Stimulated activated CD8-positive, alpha-beta memory T cell treated with anti-CD3 and anti-CD28 coated beads, Interleukin-2, amount 100 ng/mL, for 1 hour (primary cell): ENCODE measurements around the gene KCNH2.
A peak's percentile ranks its signal among the peaks of the same experiment; 100 is the strongest.
"Not testable (repeated sequence)": the region's sequence is repeated elsewhere in the genome, so short reads cannot be mapped to it uniquely, and the experiment has no call there.

Experiments
- DNase-seq, 2 donors: peaks; one replicate each; pipeline ENCODE4 v3.0.0-alpha.2; 2020; ENCODE audit warnings: low read depth in 2 of 2

KCNH2 gene, protein sequence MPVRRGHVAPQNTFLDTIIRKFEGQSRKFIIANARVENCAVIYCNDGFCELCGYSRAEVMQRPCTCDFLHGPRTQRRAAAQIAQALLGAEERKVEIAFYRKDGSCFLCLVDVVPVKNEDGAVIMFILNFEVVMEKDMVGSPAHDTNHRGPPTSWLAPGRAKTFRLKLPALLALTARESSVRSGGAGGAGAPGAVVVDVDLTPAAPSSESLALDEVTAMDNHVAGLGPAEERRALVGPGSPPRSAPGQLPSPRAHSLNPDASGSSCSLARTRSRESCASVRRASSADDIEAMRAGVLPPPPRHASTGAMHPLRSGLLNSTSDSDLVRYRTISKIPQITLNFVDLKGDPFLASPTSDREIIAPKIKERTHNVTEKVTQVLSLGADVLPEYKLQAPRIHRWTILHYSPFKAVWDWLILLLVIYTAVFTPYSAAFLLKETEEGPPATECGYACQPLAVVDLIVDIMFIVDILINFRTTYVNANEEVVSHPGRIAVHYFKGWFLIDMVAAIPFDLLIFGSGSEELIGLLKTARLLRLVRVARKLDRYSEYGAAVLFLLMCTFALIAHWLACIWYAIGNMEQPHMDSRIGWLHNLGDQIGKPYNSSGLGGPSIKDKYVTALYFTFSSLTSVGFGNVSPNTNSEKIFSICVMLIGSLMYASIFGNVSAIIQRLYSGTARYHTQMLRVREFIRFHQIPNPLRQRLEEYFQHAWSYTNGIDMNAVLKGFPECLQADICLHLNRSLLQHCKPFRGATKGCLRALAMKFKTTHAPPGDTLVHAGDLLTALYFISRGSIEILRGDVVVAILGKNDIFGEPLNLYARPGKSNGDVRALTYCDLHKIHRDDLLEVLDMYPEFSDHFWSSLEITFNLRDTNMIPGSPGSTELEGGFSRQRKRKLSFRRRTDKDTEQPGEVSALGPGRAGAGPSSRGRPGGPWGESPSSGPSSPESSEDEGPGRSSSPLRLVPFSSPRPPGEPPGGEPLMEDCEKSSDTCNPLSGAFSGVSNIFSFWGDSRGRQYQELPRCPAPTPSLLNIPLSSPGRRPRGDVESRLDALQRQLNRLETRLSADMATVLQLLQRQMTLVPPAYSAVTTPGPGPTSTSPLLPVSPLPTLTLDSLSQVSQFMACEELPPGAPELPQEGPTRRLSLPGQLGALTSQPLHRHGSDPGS

DNA sequence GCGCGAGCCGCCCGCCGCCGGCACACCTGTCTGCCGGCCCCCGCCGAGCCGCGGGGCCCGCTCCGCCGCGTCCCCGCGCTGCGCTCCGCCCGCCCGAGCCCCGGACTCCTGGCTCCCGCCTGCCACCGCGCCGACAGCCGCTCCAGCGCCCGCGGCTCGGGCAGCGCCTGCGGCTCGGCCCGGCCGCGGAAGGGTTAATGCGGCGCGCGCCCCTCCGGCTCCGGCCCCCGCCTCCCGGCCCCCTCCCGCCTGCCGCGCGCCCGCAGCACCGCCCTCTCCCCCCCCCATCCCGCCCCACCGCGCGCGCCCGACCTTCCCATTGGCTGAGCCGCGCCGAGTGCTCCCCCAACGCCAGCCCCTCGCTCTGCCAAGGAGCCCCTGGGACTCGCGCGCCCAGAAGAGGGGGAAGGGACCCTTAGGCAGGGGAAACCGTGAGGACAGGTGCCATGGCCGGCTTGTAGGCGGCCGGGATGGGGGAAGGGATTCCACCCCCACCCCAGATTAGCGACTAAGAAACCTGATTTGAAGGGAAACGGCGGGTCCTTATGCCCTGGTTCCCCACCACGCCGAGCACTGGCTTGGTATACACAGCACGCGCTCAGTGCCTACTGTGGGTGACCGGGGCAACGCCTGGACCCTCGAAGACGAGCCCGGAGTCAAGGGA is at the start of gene KCNH2:
Gene KCNH2 (minus strand): TSS at position 196 of the 664 bp plus-strand sequence. CDS start 408 bp downstream, outside the sequence.
- DNase-seq = no peak

DNA sequence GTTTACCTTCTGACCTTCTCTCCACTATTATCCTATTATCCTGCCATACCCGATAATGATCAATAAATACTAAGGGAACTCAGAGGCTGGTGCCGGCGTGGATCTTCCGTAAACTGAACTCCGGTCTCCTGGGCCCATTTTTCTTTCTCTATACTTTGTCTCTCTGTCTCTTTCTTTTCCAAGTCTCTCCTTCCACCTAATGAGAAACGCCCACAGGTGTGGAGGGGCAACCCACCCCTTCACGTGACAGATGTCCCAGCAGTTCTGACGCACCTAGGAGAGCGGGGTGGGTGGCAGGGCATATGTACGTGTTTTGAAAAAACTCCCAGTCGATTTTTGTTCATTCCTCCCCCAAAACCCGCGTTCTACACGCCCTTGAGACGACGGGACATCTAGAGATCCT is 49.6 kb upstream of the KCNH2 start:
- not testable (repeated sequence) for DNase-seq

DNA sequence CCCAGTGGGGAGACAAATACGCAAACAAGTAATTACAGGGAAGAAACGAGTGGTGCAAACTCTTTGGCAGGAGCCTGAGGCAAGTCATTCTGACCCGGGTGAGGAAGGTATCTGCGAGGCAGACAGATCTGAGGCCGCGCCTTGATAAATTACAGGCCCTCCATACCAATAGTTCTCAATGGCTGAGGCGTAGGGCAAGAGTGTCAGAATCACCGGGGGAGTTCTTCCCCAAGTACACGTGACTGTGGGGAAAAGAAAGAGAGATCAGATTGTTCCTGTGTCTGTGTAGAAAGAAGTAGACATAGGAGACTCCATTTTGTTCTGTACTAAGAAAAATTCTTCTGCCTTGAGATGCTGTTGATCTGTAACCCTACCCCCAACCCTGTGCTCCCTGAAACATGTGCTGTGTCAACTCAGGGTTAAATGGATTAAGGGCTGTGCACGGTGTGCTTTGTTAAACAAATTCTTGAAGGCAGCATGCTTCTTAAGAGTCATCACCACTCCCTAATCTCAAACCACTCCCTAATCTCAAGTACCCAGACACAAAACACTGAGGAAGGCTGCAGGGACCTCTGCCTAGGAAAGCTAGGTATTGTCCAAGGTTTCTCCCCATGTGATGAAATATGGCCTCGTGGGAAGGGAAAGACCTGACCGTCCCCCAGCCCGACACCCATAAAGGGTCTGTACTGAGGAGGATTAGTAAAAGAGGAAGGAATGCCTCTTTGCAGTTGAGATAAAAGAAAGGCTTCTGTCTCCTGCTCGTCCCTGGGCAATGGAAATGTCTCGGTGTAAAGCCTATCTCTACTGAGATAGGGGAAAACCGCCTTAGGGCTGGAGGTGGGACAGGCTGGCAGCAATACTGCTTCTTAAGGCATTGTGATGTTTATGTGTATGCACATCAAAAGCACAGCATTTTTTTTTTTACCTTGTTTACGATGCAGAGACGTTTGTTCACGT is 48.9 kb upstream of the KCNH2 start:
- not testable (repeated sequence) for DNase-seq

DNA sequence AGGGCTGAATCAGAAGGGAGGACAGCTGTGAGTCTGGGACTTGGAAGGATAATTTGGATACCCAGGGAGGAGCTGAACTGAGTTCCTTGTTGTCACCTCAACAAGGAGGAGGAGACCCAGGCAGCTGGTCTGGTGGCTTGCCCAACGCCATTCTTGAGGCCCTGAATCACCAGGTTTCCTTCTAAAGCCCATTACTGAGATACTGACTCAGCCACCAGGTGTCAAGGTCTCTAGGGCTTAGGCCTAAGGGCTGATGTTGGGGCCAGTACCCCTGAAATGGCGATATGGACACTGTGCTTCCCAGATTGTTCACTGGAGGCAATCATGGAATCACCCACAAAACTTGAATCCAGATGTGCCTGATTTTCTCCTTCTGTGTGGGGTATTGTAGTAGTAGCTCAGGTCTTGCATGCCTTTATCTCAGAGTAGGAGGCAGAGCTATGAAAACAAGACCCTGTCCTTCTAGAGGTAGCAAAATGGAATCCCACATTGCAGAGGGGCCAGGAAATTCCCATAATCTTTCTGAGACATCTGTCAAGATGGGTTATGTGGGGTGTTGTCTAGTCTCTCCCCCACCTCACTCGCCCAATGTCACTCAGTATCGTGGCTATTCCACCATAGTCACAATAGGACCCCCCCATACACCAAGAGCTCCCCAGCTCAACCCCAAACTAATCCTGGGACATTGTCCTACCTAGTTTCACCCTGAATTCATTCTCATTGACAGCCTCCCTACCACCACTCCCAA is 48.0 kb upstream of the KCNH2 start:
- DNase-seq = no peak

DNA sequence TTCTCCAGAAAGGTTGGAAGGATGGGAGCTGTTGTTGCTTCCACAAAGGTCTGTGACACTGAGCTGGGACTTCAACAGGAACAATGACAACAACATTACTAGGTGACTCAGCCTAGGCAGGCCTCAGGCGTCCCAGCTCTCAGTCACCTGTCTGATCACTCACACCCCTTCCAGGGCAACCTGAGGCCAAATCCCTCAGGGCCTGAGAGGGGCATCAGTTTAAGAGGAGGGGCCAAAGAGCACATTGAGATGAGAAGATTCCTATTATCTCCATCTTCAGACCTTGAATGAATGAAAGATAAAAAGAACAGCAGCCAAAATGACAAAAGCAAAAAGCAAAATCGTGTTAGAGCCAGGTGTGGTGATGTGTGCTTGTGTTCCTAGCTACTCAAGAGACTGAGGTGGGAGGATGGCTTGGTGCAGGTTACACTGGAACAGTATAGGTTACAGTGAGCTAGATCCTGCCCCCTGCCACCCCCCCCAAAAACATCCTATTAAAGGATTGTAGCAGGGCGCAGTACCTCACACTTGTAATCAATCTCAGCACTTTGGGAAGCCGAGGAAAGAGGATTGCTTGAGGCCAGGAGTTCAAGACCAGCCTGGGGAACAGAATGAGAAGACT is 46.4 kb upstream of the KCNH2 start, which contains the start of gene ATG9B:
Gene ATG9B (minus strand): TSS at position 60 of the 622 bp plus-strand sequence. CDS start 71 bp downstream, outside the sequence.
- no peak for DNase-seq

DNA sequence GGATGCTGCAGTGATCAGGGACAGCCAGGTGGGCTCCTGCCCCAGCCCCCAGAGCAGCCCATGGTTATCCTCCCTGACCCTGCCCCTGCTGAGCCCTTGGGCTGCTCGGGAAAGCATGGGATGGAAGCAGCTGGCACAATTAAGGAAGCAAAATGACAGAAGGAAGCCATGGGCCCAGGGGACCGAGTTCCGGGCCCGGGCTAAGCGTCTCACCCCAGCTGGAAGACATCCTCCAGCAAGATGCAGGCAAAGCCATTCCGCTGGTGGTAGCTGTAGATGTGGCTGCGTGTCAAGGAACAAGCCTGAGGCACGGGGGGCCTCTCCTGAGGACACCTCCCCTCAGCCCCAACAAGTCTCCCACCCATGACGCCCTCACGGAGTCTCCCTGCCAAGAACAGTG is 45.1 kb upstream of the KCNH2 start:
- DNase-seq = no peak

DNA sequence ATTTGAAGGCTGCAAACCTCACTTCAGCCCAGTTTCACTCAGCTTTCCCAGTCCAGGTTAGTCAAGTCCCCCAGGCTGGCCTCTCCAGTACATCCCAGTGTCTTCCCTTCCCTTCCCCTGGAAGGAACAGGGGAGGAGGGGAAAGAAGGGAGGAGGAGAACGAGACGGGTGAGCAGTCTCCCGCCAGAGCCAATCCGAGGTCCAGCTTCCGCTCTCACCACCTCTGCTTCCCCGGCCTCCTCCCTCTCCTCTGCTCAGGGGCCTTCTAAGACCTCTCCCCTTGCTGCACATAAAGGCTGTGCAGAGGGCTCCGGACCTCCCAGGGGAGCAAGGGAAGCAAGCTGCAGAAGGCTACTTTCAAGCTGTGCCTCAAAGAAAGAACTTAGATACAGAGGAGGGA is 42.1 kb upstream of the KCNH2 start:
- no peak for DNase-seq

DNA sequence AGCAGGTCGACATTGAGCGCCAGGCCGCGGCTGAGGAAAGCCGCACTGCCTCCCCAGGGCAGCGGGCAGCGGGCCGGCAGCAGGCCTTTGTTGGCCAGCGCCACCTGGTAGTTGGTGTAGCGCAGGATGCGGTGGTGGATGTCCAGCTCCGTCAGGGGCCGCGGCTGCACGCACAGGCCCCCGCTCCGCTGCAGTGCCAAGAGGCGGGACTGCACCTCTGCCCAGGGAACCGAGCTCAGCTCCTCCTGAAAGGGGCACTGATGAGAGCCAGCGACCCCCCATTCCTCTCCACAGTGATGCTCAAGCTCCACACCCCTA is 41.0 kb upstream of the KCNH2 start:
- no peak for DNase-seq

DNA sequence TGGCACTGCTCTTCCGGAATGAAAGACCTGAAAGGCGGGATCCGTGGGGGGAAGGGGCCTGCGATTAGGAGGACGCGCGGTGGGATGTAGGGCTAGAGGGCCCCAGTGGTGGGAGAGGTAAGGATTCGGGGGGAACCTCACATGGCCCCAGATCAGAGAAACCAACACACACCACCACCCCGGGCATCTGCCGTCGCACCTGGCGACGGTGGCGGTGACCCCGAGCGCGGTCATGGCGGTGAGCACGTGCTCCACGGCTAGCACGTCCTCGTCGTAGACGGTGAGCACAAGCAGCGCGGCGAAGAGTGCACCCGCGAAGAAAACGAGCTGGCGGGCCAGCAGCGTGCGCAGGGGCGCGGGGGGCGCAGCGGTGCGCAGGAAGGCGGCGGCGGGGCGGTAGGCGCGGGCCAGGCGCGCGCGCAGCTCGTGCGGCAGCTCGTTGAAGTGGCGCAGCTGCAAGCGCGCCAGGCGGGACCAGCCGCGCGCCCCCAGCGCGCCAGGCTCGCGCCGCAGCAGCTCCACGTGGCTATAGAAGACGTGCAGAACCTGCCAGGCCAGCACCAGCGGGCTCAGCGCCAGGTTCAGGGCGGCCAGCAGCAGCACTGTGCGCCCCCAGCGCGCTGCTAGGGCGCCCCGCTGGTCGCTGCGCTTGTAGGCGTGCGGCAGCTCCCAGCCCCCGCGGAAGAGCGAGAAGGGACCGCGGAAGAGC is 40.5 kb upstream of the KCNH2 start:
- no peak for DNase-seq

DNA sequence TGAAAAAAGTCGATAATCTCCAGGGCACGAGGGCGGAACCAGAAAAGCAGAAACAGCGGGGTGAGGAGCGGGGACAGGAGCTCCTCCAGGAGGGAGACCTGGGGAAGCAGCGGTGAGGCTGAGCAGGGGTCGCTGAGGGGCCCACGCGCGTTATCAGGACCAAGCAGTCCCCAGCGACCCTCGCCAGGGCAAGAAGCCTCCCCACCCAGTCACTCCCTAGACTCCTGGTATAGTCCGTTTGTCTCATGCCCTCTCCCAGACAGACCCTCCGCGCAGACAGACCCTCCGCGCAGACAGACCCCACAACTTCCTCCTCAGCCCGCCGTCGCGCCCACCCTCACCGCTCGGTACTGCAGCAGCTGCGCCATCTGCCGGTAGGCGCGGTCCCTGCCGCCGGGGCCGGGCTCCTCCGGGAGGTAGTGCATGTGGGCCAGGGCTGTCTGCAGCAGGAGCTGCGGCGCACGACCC is 39.9 kb upstream of the KCNH2 start:
- peak; percentile 57 to 67 for DNase-seq

DNA sequence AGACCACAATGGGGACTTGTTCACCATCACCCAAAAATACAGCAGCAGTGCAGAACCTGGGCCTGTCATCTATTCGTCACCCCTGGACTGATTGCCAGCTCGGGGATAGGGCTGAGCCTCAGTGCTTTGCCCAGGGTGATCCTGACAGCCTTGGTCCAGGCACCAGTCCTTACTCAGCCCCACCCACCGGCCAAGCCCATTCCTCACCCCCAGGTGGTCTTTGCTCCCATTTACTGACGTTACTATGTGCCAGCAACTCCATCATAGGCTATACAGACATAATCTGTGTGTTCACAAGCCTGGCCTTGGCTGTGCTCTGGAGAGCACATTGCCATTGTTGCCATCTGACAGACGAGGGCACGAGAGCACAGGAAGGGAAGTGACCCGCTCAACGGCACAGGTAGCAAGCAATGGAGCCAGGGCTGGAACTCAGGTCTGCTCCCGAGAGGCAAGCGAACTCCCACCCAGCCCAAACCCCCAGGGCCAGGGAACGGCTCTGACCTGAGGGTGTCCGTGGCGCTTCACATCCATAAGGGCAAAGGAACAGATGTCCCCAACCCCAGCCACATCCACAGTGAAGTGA is 39.3 kb upstream of the KCNH2 start:
- DNase-seq = no peak

DNA sequence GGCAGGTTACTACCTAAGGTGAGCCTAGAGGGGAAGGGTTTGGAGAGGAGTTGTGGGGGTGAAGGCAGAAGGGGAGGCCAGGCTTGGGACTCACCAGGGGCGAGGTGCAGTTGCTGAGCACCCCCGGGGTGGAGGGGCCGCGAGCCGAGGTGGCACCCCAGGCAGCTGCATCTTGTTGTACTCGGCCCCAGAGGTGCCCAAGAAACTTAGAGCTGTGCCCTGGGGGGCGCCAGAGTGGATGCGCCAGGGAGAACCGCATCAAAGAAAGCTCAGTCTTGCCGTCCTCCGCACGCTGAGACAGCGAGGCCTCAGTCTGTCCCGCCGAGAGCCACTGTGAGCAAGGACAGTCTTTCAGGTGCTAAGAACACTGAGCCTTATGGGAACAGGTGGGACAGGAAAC is 38.8 kb upstream of the KCNH2 start:
- no peak for DNase-seq

DNA sequence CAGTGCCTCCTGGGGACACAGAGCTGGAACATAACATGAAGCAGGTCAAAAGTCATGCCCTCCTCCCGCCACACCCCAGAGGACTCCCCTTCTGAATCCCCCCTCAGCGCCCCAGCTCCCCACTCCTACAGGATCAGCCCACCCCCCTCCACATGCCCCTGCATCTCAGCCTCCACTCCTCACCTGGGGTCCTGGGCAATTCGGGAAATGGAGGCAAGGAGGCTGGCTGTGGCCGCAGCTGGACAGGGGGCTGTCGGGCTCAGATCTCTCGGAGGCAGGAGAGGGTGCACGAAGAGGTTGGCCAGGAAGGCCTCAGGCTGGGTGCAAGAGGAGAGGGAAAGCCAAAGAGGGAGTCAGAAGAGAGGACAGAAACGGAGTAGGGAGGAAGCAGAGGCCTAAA is 38.4 kb upstream of the KCNH2 start:
- no peak for DNase-seq

DNA sequence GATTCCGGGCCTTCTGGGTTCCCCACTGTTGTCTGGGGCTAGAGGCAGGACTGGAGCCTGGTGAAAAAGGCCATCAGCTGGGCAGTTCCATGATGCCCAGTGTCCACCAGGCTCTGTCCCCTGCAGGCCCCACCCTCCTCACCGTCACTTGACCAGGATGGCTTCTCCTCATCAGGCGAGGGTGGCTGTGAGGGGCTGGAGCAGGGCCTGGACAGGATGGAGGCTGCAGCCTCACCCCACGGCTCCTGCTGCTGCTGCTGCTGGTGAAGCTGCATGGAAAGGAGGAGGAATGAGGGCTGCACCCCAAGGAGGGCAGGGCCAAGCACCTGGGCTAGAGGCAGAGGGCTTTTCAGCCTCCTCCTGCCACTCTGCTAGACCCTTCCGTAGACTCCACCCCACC is 37.8 kb upstream of the KCNH2 start:
- no peak for DNase-seq

DNA sequence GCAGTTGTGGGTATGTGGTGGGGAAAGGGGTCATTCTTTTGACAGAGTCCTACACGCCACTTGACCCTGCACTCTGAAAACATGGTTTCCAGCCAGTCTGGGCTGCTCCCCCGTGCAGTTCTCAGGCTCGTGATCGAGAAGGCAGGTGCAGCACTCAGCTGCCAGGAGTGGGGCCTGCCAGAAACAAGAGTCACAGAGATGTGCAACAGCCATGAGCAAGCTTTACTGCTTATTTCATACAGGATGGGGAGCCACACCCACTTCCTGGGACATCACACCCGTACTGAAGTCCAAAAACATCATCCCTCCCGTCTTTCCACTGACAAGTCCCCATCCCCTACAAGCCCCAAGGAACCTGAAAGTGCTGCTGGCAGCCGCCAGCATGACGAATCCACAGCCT is 36.8 kb upstream of the KCNH2 start:
- no peak for DNase-seq

DNA sequence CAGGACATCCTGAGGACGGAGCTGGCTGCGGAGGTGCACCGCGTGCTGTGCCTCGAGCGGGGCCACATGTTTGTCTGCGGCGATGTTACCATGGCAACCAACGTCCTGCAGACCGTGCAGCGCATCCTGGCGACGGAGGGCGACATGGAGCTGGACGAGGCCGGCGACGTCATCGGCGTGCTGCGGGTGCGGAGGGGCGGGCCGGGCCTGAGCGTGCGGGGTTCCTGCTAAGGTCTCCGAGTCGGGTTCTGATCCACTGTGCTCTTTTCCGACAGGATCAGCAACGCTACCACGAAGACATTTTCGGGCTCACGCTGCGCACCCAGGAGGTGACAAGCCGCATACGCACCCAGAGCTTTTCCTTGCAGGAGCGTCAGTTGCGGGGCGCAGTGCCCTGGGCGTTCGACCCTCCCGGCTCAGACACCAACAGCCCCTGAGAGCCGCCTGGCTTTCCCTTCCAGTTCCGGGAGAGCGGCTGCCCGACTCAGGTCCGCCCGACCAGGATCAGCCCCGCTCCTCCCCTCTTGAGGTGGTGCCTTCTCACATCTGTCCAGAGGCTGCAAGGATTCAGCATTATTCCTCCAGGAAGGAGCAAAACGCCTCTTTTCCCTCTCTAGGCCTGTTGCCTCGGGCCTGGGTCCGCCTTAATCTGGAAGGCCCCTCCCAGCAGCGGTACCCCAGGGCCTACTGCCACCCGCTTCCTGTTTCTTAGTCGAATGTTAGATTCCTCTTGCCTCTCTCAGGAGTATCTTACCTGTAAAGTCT is 35.8 kb upstream of the KCNH2 start:
- DNase-seq = peak; percentile 59 to 78

DNA sequence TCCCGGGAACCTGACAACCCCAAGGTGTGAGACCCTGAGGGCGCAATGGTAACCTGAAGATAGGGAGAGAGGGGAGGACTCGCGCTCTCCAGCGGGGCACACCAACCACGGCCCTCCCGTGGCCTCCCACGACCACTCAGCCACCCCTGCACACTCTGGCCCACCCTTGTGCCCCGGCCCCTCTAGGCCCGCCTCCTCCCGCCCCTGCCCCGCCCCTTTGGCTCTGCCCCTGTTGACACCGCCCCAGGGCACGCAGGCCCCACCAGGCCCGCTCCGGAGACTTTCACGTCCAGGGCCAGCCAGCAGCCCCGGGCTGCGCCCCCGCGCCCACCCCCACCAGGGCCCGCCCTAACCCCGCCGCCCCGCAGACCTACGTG is 35.2 kb upstream of the KCNH2 start:
- no peak for DNase-seq
